ENCODE measurements around the gene INPP5A.
"Not testable (repeated sequence)": the region's sequence is repeated elsewhere in the genome, so short reads cannot be mapped to it uniquely, and the experiment has no call there.

Gene INPP5A

GRCh38 chr10:132678436-132679216, 141.0 kb downstream of the INPP5A start:
- DNase-seq (ENCODE audit: low read depth) = no peak

- DNase-seq (ENCODE audit: low read depth) = no peak
These were observed 141.6 kb downstream of the INPP5A start for GRCh38 chr10:132679217-132679595.

- no peak for DNase-seq (ENCODE audit: low read depth)
These were observed 142.1 kb downstream of the INPP5A start for GRCh38 chr10:132679640-132680039.

- not testable (repeated sequence) for DNase-seq (ENCODE audit: low read depth)
These were observed 143.2 kb downstream of the INPP5A start for GRCh38 chr10:132680741-132681140.

GRCh38 chr10:132681858-132682755, 144.5 kb downstream of the INPP5A start:
- no peak for DNase-seq (ENCODE audit: low read depth)

GRCh38 chr10:132684164-132684891, 146.7 kb downstream of the INPP5A start:
- DNase-seq (ENCODE audit: low read depth) = peak; percentile 11

- DNase-seq (ENCODE audit: low read depth) = no peak
These were observed 147.7 kb downstream of the INPP5A start for GRCh38 chr10:132685101-132685891.

GRCh38 chr10:132685921-132686680, 148.5 kb downstream of the INPP5A start:
- no peak for DNase-seq (ENCODE audit: low read depth)

GRCh38 chr10:132687181-132687892, 149.8 kb downstream of the INPP5A start:
- no peak for DNase-seq (ENCODE audit: low read depth)

- DNase-seq (ENCODE audit: low read depth) = no peak
These were observed 150.4 kb downstream of the INPP5A start for GRCh38 chr10:132687893-132688579.

GRCh38 chr10:132688580-132689420, 151.2 kb downstream of the INPP5A start:
- no peak for DNase-seq (ENCODE audit: low read depth)

- DNase-seq (ENCODE audit: low read depth) = no peak
These were observed 152.3 kb downstream of the INPP5A start for GRCh38 chr10:132689721-132690360.

- DNase-seq (ENCODE audit: low read depth) = no peak
These were observed 152.8 kb downstream of the INPP5A start for GRCh38 chr10:132690401-132690800.

- DNase-seq (ENCODE audit: low read depth) = no peak
These were observed 153.4 kb downstream of the INPP5A start for GRCh38 chr10:132690821-132691610.

GRCh38 chr10:132691711-132692153, 154.1 kb downstream of the INPP5A start:
- DNase-seq (ENCODE audit: low read depth) = no peak

- DNase-seq (ENCODE audit: low read depth) = no peak
These were observed 154.7 kb downstream of the INPP5A start for GRCh38 chr10:132692311-132692710.

GRCh38 chr10:132693676-132694075, 156.1 kb downstream of the INPP5A start:
- no peak for DNase-seq (ENCODE audit: low read depth)

Data from stimulated activated CD8-positive, alpha-beta memory T cell treated with anti-CD3 and anti-CD28 coated beads, Interleukin-4, amount 100 ng/mL, for 24 hours (primary cell).